Bronchial epithelial cell (primary cell): ENCODE measurements around the gene OR1E2. TPM values are rescaled to one million over a fixed set of nuclear protein-coding genes. Genes with fewer than 3 reads are reported as not detected.
A peak's percentile ranks its signal among the peaks of the same experiment; 100 is the strongest.
"Not testable (repeated sequence)": the region's sequence is repeated elsewhere in the genome, so short reads cannot be mapped to it uniquely, and the experiment has no call there.

Source experiments
- DNase-seq: peaks from one replicate; pipeline ENCODE4 v3.0.0-alpha.2; 2010; ENCODE audit warnings: low read depth
- FAIRE-seq: peaks from 2 replicates; lab custom pipeline; 2011; peaks lifted over from hg19 to GRCh38; lab: Jason Lieb, UNC
- H3K27me3 ChIP-seq: 2 replicates; pipeline ENCODE4 v1.5.1; 2011; ENCODE audit warnings: low read length; ENCODE audit not compliant: control insufficient read depth, insufficient read depth
- H3K36me3 ChIP-seq: 2 replicates; pipeline ENCODE4 v1.5.1; 2011; ENCODE audit warnings: low read length; ENCODE audit not compliant: control insufficient read depth, insufficient read depth
- H3K4me3 ChIP-seq: 2 replicates; pipeline ENCODE4 v1.5.1; 2011; ENCODE audit warnings: mild to moderate bottlenecking, low read depth, low read length, control low read depth
- CTCF ChIP-seq: IDR thresholded peaks from 2 replicates; pipeline ENCODE4 v1.5.1; 2011; ENCODE audit warnings: mild to moderate bottlenecking, moderate library complexity, low read length, control low read depth, inconsistent platforms; ENCODE audit not compliant: insufficient read depth, severe bottlenecking
- total RNA-seq: library from RNA; depleted of rRNA; stranded (reverse); fragments of >200 nt; gene quantifications from 2 replicates; pipeline ENCODE4 v1.2.1, GENCODE V29; 2014

The OR1E2 gene
- total RNA-seq, 1 donor from 2014 or later, result not detected

GRCh38 chr17:3447625-3448024 is 14.0 kb upstream of the OR1E2 start:
- no peaks in the 10 kb centered on the region for H3K36me3 ChIP-seq
- no peak for TF ChIP-seq CTCF
- no peaks in the 10 kb centered on the region for H3K27me3 ChIP-seq
- no peak for FAIRE-seq
- no peak overlapping the region for H3K4me3 ChIP-seq
- peak; percentile 54 for DNase-seq

- FAIRE-seq (no peak), DNase-seq (peak; percentile 22)
- Histone ChIP-seq H3K4me3 (no peak overlapping the region), H3K27me3 (no peaks in the 10 kb centered on the region), H3K36me3 (no peaks in the 10 kb centered on the region)
- TF ChIP-seq CTCF, result no peak
Observed at GRCh38 chr17:3440451-3440850, 6.8 kb upstream of the OR1E2 start.

GRCh38 chr17:3438368-3438767 is 4.7 kb upstream of the OR1E2 start:
- DNase-seq (no peak), FAIRE-seq (no peak)
- Histone ChIP-seq H3K36me3 (no peaks in the 10 kb centered on the region), H3K4me3 (no peak overlapping the region), H3K27me3 (no peaks in the 10 kb centered on the region)
- no peak for TF ChIP-seq CTCF

GRCh38 chr17:3433215-3433614 is 426 bp downstream of the OR1E2 start:
- H3K27me3 ChIP-seq, H3K36me3 ChIP-seq, H3K4me3 ChIP-seq, DNase-seq: not testable (repeated sequence)
- peak; percentile 99 for FAIRE-seq

- TF ChIP-seq CTCF, result no peak
- DNase-seq (no peak), FAIRE-seq (no peak)
- Histone ChIP-seq H3K36me3 (no peaks in the 10 kb centered on the region), H3K27me3 (no peaks in the 10 kb centered on the region), H3K4me3 (no peak overlapping the region)
Observed at GRCh38 chr17:3418222-3418621, 15.4 kb downstream of the OR1E2 start.

- no peaks in the 10 kb centered on the region for H3K36me3 ChIP-seq
- TF ChIP-seq CTCF, result no peak
- H3K4me3 ChIP-seq, result no peak overlapping the region
- no peak for DNase-seq
- no peaks in the 10 kb centered on the region for H3K27me3 ChIP-seq
- FAIRE-seq, result no peak
Observed at GRCh38 chr17:3415610-3416009, 18.0 kb downstream of the OR1E2 start.

- not testable (repeated sequence) for H3K36me3 ChIP-seq, H3K4me3 ChIP-seq, DNase-seq, H3K27me3 ChIP-seq
- peak; percentile 64 for FAIRE-seq
Observed at GRCh38 chr17:3412216-3412615, 21.4 kb downstream of the OR1E2 start.
